ENCODE data around the gene TM4SF1. TPM values are rescaled to one million over a fixed set of nuclear protein-coding genes. Genes with fewer than 3 reads are reported as not detected.
A peak's percentile ranks its signal among the peaks of the same experiment; 100 is the strongest.
"Not testable (repeated sequence)": the region's sequence is repeated elsewhere in the genome, so short reads cannot be mapped to it uniquely, and the experiment has no call there.

The TM4SF1 gene
- total RNA-seq, 1 donor from 2014 or later, result 90.2 TPM

GRCh38 chr3:149343951-149344350 lies 33.5 kb downstream of the TM4SF1 start:
- DNase-seq, result no peak

GRCh38 chr3:149342413-149343380 lies 34.8 kb downstream of the TM4SF1 start:
- no peak for DNase-seq

GRCh38 chr3:149340310-149340933 lies 37.0 kb downstream of the TM4SF1 start:
- DNase-seq, result no peak

GRCh38 chr3:149339931-149340309 lies 37.5 kb downstream of the TM4SF1 start:
- DNase-seq, result peak; percentile 29

GRCh38 chr3:149337486-149337885 lies 40.0 kb downstream of the TM4SF1 start:
- not testable (repeated sequence) for DNase-seq

GRCh38 chr3:149336925-149337324 lies 40.5 kb downstream of the TM4SF1 start:
- DNase-seq, result no peak

- no peak for DNase-seq
These were observed 44.1 kb downstream of the TM4SF1 start, which contains the start of gene TM4SF18 for GRCh38 chr3:149333176-149333859. TSS of gene TM4SF18 (minus strand) at chr3:149333636. CDS start at chr3:149333382, 254 bp downstream.

GRCh38 chr3:149332771-149333170 lies 44.7 kb downstream of the TM4SF1 start:
- no peak for DNase-seq

- no peak for DNase-seq
These were observed 45.2 kb downstream of the TM4SF1 start for GRCh38 chr3:149332227-149332765.

- no peak for DNase-seq
These were observed 46.1 kb downstream of the TM4SF1 start for GRCh38 chr3:149331396-149331795.

- DNase-seq, result no peak
These were observed 46.7 kb downstream of the TM4SF1 start for GRCh38 chr3:149330609-149331331.

- DNase-seq, result no peak
These were observed 50.3 kb downstream of the TM4SF1 start for GRCh38 chr3:149327156-149327555.

GRCh38 chr3:149325581-149325980 lies 51.9 kb downstream of the TM4SF1 start:
- DNase-seq, result no peak

GRCh38 chr3:149324332-149324731 lies 53.1 kb downstream of the TM4SF1 start:
- no peak for DNase-seq

- no peak for DNase-seq
These were observed 55.8 kb downstream of the TM4SF1 start for GRCh38 chr3:149321640-149322039.

- DNase-seq, result no peak
These were observed 56.3 kb downstream of the TM4SF1 start for GRCh38 chr3:149321136-149321535.

GRCh38 chr3:149319750-149320149 lies 57.7 kb downstream of the TM4SF1 start:
- no peak for DNase-seq
